Measurements from ENCODE around the gene TAOK3.
"Not testable (repeated sequence)": the region's sequence is repeated elsewhere in the genome, so short reads cannot be mapped to it uniquely, and the experiment has no call there.

TAOK3 gene

GRCh38 chr12:118357257-118358007, 15.3 kb downstream of the TAOK3 start:
- no peaks in the 10 kb centered on the region for H3K27me3 Mint-ChIP-seq
- H3K4me3 Mint-ChIP-seq: peak overlapping the region; percentile 83 to 92
- DNase-seq (peak; percentile 53 to 62), ATAC-seq (peak; percentile 90)
- peak overlapping the region; percentile 97 to 98 for H3K27ac Mint-ChIP-seq
- no peaks in the 10 kb centered on the region for H3K9me3 Mint-ChIP-seq
- H3K4me1 Mint-ChIP-seq: peaks cover 46% of the 10 kb centered on the region

GRCh38 chr12:118356809-118357256, 15.9 kb downstream of the TAOK3 start:
- H3K27me3 Mint-ChIP-seq: no peaks in the 10 kb centered on the region
- peaks cover 46% of the 10 kb centered on the region for H3K4me1 Mint-ChIP-seq
- no peaks in the 10 kb centered on the region for H3K9me3 Mint-ChIP-seq
- peak overlapping the region; percentile 97 to 98 for H3K27ac Mint-ChIP-seq
- ATAC-seq (peak; percentile 47), DNase-seq (no peak)
- H3K4me3 Mint-ChIP-seq: peak overlapping the region; percentile 83 to 92

- Mint-ChIP-seq H3K4me1 (peaks cover 46% of the 10 kb centered on the region), H3K4me3 (peak overlapping the region; percentile 46 to 56)
- ATAC-seq: no peak
These were observed 16.9 kb downstream of the TAOK3 start for GRCh38 chr12:118355843-118356242.

GRCh38 chr12:118354903-118355302, 17.8 kb downstream of the TAOK3 start:
- H3K4me3 Mint-ChIP-seq: peak overlapping the region in 1 of 2 donors; percentile 37
- H3K4me1 Mint-ChIP-seq: peaks cover 51% of the 10 kb centered on the region
- ATAC-seq (no peak), DNase-seq (no peak)
- no peaks in the 10 kb centered on the region for H3K27me3 Mint-ChIP-seq
- no peaks in the 10 kb centered on the region for H3K9me3 Mint-ChIP-seq
- no peak overlapping the region for H3K27ac Mint-ChIP-seq

More at GRCh38 chr12:118355843-118356242, 16.9 kb downstream of the TAOK3 start:
- no peak for DNase-seq
- H3K9me3 Mint-ChIP-seq: no peaks in the 10 kb centered on the region
- H3K27ac Mint-ChIP-seq: no peak overlapping the region
- H3K27me3 Mint-ChIP-seq: no peaks in the 10 kb centered on the region

GRCh38 chr12:118354503-118354902, 18.2 kb downstream of the TAOK3 start:
- peaks cover 47% of the 10 kb centered on the region for H3K4me1 Mint-ChIP-seq
- H3K9me3 Mint-ChIP-seq, H3K27me3 Mint-ChIP-seq, ATAC-seq, H3K27ac Mint-ChIP-seq, DNase-seq: not testable (repeated sequence)
- H3K4me3 Mint-ChIP-seq: peak overlapping the region in 1 of 2 donors; percentile 37

- H3K4me1 Mint-ChIP-seq: peaks cover 46% of the 10 kb centered on the region
- no peak overlapping the region for H3K4me3 Mint-ChIP-seq
- no peaks in the 10 kb centered on the region for H3K9me3 Mint-ChIP-seq
- ATAC-seq (no peak), DNase-seq (no peak)
- H3K27me3 Mint-ChIP-seq: no peaks in the 10 kb centered on the region
- peak overlapping the region in 1 of 2 donors; percentile 9 for H3K27ac Mint-ChIP-seq
These were observed 19.0 kb downstream of the TAOK3 start for GRCh38 chr12:118353721-118354120.

GRCh38 chr12:118350908-118351559, 21.7 kb downstream of the TAOK3 start:
- Mint-ChIP-seq H3K4me1 (peaks cover 49% of the 10 kb centered on the region), H3K27me3 (no peaks in the 10 kb centered on the region), H3K27ac (no peak overlapping the region), H3K4me3 (no peak overlapping the region), H3K9me3 (no peaks in the 10 kb centered on the region)
- DNase-seq (no peak), ATAC-seq (no peak)

GRCh38 chr12:118347916-118348315, 24.8 kb downstream of the TAOK3 start:
- ATAC-seq: no peak
- Mint-ChIP-seq H3K27ac (peak overlapping the region in 1 of 2 donors; percentile 1), H3K27me3 (no peaks in the 10 kb centered on the region), H3K4me3 (no peak overlapping the region), H3K4me1 (peaks cover 32% of the 10 kb centered on the region), H3K9me3 (no peaks in the 10 kb centered on the region)
- DNase-seq: no peak

GRCh38 chr12:118346895-118347294, 25.8 kb downstream of the TAOK3 start:
- Mint-ChIP-seq H3K9me3 (no peaks in the 10 kb centered on the region), H3K27me3 (no peaks in the 10 kb centered on the region), H3K27ac (no peak overlapping the region), H3K4me3 (no peak overlapping the region), H3K4me1 (peaks cover 32% of the 10 kb centered on the region)
- no peak for ATAC-seq
- DNase-seq: no peak

- Mint-ChIP-seq H3K27me3 (no peaks in the 10 kb centered on the region), H3K9me3 (no peaks in the 10 kb centered on the region), H3K27ac (no peak overlapping the region), H3K4me1 (peaks cover 31% of the 10 kb centered on the region), H3K4me3 (no peak overlapping the region)
- DNase-seq: no peak
- ATAC-seq: no peak
These were observed 27.4 kb downstream of the TAOK3 start for GRCh38 chr12:118345355-118345754.

- H3K4me1 Mint-ChIP-seq: peaks cover 27% of the 10 kb centered on the region
These were observed 27.9 kb downstream of the TAOK3 start for GRCh38 chr12:118344829-118345228.

GRCh38 chr12:118342090-118342489, 30.6 kb downstream of the TAOK3 start:
- Mint-ChIP-seq H3K4me3 (no peak overlapping the region), H3K27me3 (no peaks in the 10 kb centered on the region), H3K4me1 (peaks cover 29% of the 10 kb centered on the region), H3K9me3 (no peaks in the 10 kb centered on the region), H3K27ac (no peak overlapping the region)
- ATAC-seq (no peak), DNase-seq (no peak)

More at GRCh38 chr12:118344829-118345228, 27.9 kb downstream of the TAOK3 start:
- H3K27me3 Mint-ChIP-seq: no peaks in the 10 kb centered on the region
- H3K4me3 Mint-ChIP-seq: no peak overlapping the region
- DNase-seq: no peak
- H3K9me3 Mint-ChIP-seq: no peaks in the 10 kb centered on the region
- ATAC-seq: no peak
- no peak overlapping the region for H3K27ac Mint-ChIP-seq

- ATAC-seq: no peak
- no peak for DNase-seq
- Mint-ChIP-seq H3K27me3 (no peaks in the 10 kb centered on the region), H3K4me3 (no peak overlapping the region), H3K4me1 (peaks cover 28% of the 10 kb centered on the region), H3K27ac (no peak overlapping the region), H3K9me3 (no peaks in the 10 kb centered on the region)
These were observed 35.4 kb downstream of the TAOK3 start for GRCh38 chr12:118337194-118337838.

GRCh38 chr12:118336123-118336522, 36.6 kb downstream of the TAOK3 start:
- Mint-ChIP-seq H3K9me3 (no peaks in the 10 kb centered on the region), H3K27me3 (no peaks in the 10 kb centered on the region), H3K4me1 (peaks cover 32% of the 10 kb centered on the region), H3K27ac (peak overlapping the region in 1 of 2 donors; percentile 27), H3K4me3 (no peak overlapping the region)
- DNase-seq (no peak), ATAC-seq (no peak)

GRCh38 chr12:118334939-118335567, 37.7 kb downstream of the TAOK3 start:
- Mint-ChIP-seq H3K4me1 (peaks cover 39% of the 10 kb centered on the region), H3K9me3 (no peaks in the 10 kb centered on the region), H3K27me3 (no peaks in the 10 kb centered on the region), H3K27ac (no peak overlapping the region), H3K4me3 (no peak overlapping the region)
- ATAC-seq (no peak), DNase-seq (no peak)
